Islet of Langerhans (tissue), 1 donor: ENCODE data around the gene LKAAEAR1.
"Not testable (repeated sequence)": the region's sequence is repeated elsewhere in the genome, so short reads cannot be mapped to it uniquely, and the experiment has no call there.

Experiments
- FAIRE-seq: peaks from one replicate; lab custom pipeline; 2011; peaks lifted over from hg19 to GRCh38; lab: Jason Lieb, UNC

The LKAAEAR1 gene

GRCh38 chr20:64083804-64084684 is at the start of gene LKAAEAR1:
Gene LKAAEAR1 (minus strand): TSS chr20:64084398. CDS start chr20:64084219, 179 bp downstream.
- no peak for FAIRE-seq

- no peak for FAIRE-seq
These were observed 47.2 kb upstream of the LKAAEAR1 start for GRCh38 chr20:64131406-64131805.

- FAIRE-seq, result no peak
These were observed 46.7 kb upstream of the LKAAEAR1 start for GRCh38 chr20:64130876-64131275.

GRCh38 chr20:64130271-64130670 is 46.1 kb upstream of the LKAAEAR1 start:
- FAIRE-seq, result no peak

- FAIRE-seq, result no peak
These were observed 45.1 kb upstream of the LKAAEAR1 start for GRCh38 chr20:64129146-64129782.

- FAIRE-seq, result not testable (repeated sequence)
These were observed 39.3 kb upstream of the LKAAEAR1 start for GRCh38 chr20:64123517-64123916.

GRCh38 chr20:64122927-64123326 is 38.7 kb upstream of the LKAAEAR1 start:
- not testable (repeated sequence) for FAIRE-seq

- FAIRE-seq, result no peak
These were observed 37.4 kb upstream of the LKAAEAR1 start for GRCh38 chr20:64121586-64121985.

- no peak for FAIRE-seq
These were observed 35.6 kb upstream of the LKAAEAR1 start for GRCh38 chr20:64119681-64120341.

- FAIRE-seq, result no peak
These were observed 35.1 kb upstream of the LKAAEAR1 start for GRCh38 chr20:64119301-64119680.

- FAIRE-seq, result not testable (repeated sequence)
These were observed 33.2 kb upstream of the LKAAEAR1 start for GRCh38 chr20:64117432-64117777.

- FAIRE-seq, result no peak
These were observed 32.6 kb upstream of the LKAAEAR1 start for GRCh38 chr20:64116541-64117431.

GRCh38 chr20:64116016-64116415 is 31.8 kb upstream of the LKAAEAR1 start:
- no peak for FAIRE-seq

- FAIRE-seq, result no peak
These were observed 31.1 kb upstream of the LKAAEAR1 start for GRCh38 chr20:64115171-64115911.

GRCh38 chr20:64114356-64114971 is 30.3 kb upstream of the LKAAEAR1 start:
- FAIRE-seq, result no peak

GRCh38 chr20:64113796-64114355 is 29.7 kb upstream of the LKAAEAR1 start:
- FAIRE-seq, result no peak

GRCh38 chr20:64113444-64113775 is 29.2 kb upstream of the LKAAEAR1 start:
- FAIRE-seq, result no peak

- FAIRE-seq, result no peak
These were observed 28.7 kb upstream of the LKAAEAR1 start for GRCh38 chr20:64112691-64113443.

- FAIRE-seq, result no peak
These were observed 27.8 kb upstream of the LKAAEAR1 start for GRCh38 chr20:64111841-64112641.
